Activated T-helper 17 cell treated with anti-CD3 and anti-CD28 coated beads, Interleukin-2, amount 50 U/mL, for 72 hours (primary cell): ENCODE data around the gene CYP3A4. TPM values are rescaled to one million over a fixed set of nuclear protein-coding genes. Genes with fewer than 3 reads are reported as not detected.
"Not testable (repeated sequence)": the region's sequence is repeated elsewhere in the genome, so short reads cannot be mapped to it uniquely, and the experiment has no call there.

ENCODE experiments used
- ATAC-seq: fragments of 150-1000 bp; cut with Tn5 transposase; replicated peaks from 2 replicates; pipeline ENCODE4 v1.10.0; 2021; ENCODE audit warnings: mild to moderate bottlenecking, moderate library complexity
- H3K27ac Mint-ChIP-seq: one replicate; pipeline ENCODE4 v1.8.0; 2022; ENCODE audit warnings: mixed read lengths
- H3K27me3 Mint-ChIP-seq: one replicate; pipeline ENCODE4 v1.8.0; 2022; ENCODE audit warnings: mixed read lengths
- H3K36me3 Mint-ChIP-seq: one replicate; pipeline ENCODE4 v1.8.0; 2022; ENCODE audit warnings: low read depth, mild to moderate bottlenecking, mixed read lengths
- H3K4me1 Mint-ChIP-seq: one replicate; pipeline ENCODE4 v1.8.0; 2022; ENCODE audit warnings: mixed read lengths
- H3K4me3 Mint-ChIP-seq: one replicate; pipeline ENCODE4 v1.8.0; 2022; ENCODE audit warnings: mild to moderate bottlenecking, mixed read lengths
- H3K9me3 Mint-ChIP-seq: one replicate; pipeline ENCODE4 v1.8.0; 2022; ENCODE audit warnings: mixed read lengths
- total RNA-seq, 2 donors: library from RNA; stranded (reverse); gene quantifications; one replicate each; pipeline ENCODE4 v1.2.3, GENCODE V29; 2022

Gene CYP3A4
- total RNA-seq, 2 donors from 2014 or later = not detected

- H3K4me3 Mint-ChIP-seq = no peak overlapping the region
- no peaks in the 10 kb centered on the region for H3K27me3 Mint-ChIP-seq
- H3K27ac Mint-ChIP-seq = no peak overlapping the region
- peak; percentile 75 for ATAC-seq
- H3K4me1 Mint-ChIP-seq = no peaks in the 10 kb centered on the region
- H3K36me3 Mint-ChIP-seq = peaks cover 4% of the 10 kb centered on the region
- H3K9me3 Mint-ChIP-seq = no peaks in the 10 kb centered on the region
Measured at GRCh38 chr7:99731638-99732374, 52.2 kb downstream of the CYP3A4 start.

- Mint-ChIP-seq H3K4me1 (no peaks in the 10 kb centered on the region), H3K36me3 (no peaks in the 10 kb centered on the region), H3K9me3 (no peaks in the 10 kb centered on the region), H3K27me3 (no peaks in the 10 kb centered on the region), H3K27ac (no peak overlapping the region), H3K4me3 (no peak overlapping the region)
- no peak for ATAC-seq
Measured at GRCh38 chr7:99730992-99731391, 53.0 kb downstream of the CYP3A4 start.

- no peaks in the 10 kb centered on the region for H3K9me3 Mint-ChIP-seq
- H3K27me3 Mint-ChIP-seq = no peaks in the 10 kb centered on the region
- H3K4me3 Mint-ChIP-seq = no peak overlapping the region
- no peaks in the 10 kb centered on the region for H3K4me1 Mint-ChIP-seq
- no peak overlapping the region for H3K27ac Mint-ChIP-seq
- no peaks in the 10 kb centered on the region for H3K36me3 Mint-ChIP-seq
- no peak for ATAC-seq
Measured at GRCh38 chr7:99730238-99730810, 53.7 kb downstream of the CYP3A4 start.

- Mint-ChIP-seq H3K4me3 (no peak overlapping the region), H3K4me1 (no peaks in the 10 kb centered on the region), H3K27ac (no peak overlapping the region), H3K36me3 (no peaks in the 10 kb centered on the region), H3K9me3 (no peaks in the 10 kb centered on the region), H3K27me3 (no peaks in the 10 kb centered on the region)
- no peak for ATAC-seq
Measured at GRCh38 chr7:99729486-99730237, 54.3 kb downstream of the CYP3A4 start.

- H3K4me3 Mint-ChIP-seq = no peak overlapping the region
- H3K4me1 Mint-ChIP-seq = no peaks in the 10 kb centered on the region
- no peaks in the 10 kb centered on the region for H3K9me3 Mint-ChIP-seq
- no peaks in the 10 kb centered on the region for H3K36me3 Mint-ChIP-seq
- H3K27me3 Mint-ChIP-seq = no peaks in the 10 kb centered on the region
- ATAC-seq = no peak
- H3K27ac Mint-ChIP-seq = no peak overlapping the region
Measured at GRCh38 chr7:99728615-99729014, 55.4 kb downstream of the CYP3A4 start.

- H3K9me3 Mint-ChIP-seq, H3K4me3 Mint-ChIP-seq, H3K27me3 Mint-ChIP-seq, H3K36me3 Mint-ChIP-seq, H3K27ac Mint-ChIP-seq, H3K4me1 Mint-ChIP-seq, ATAC-seq: not testable (repeated sequence)
Measured at GRCh38 chr7:99723201-99723600, 60.8 kb downstream of the CYP3A4 start.

GRCh38 chr7:99720800-99721595, 63.0 kb downstream of the CYP3A4 start:
- ATAC-seq = peak; percentile 45
- no peaks in the 10 kb centered on the region for H3K27me3 Mint-ChIP-seq
- H3K27ac Mint-ChIP-seq = no peak overlapping the region

GRCh38 chr7:99719996-99720769, 63.8 kb downstream of the CYP3A4 start:
- H3K9me3 Mint-ChIP-seq = no peaks in the 10 kb centered on the region
- no peaks in the 10 kb centered on the region for H3K4me1 Mint-ChIP-seq
- peak; percentile 76 for ATAC-seq
- no peak overlapping the region for H3K27ac Mint-ChIP-seq
- H3K27me3 Mint-ChIP-seq = no peaks in the 10 kb centered on the region
- no peaks in the 10 kb centered on the region for H3K36me3 Mint-ChIP-seq
- no peak overlapping the region for H3K4me3 Mint-ChIP-seq

More at GRCh38 chr7:99720800-99721595, 63.0 kb downstream of the CYP3A4 start:
- Mint-ChIP-seq H3K4me3 (no peak overlapping the region), H3K36me3 (no peaks in the 10 kb centered on the region), H3K4me1 (no peaks in the 10 kb centered on the region), H3K9me3 (no peaks in the 10 kb centered on the region)

DNA sequence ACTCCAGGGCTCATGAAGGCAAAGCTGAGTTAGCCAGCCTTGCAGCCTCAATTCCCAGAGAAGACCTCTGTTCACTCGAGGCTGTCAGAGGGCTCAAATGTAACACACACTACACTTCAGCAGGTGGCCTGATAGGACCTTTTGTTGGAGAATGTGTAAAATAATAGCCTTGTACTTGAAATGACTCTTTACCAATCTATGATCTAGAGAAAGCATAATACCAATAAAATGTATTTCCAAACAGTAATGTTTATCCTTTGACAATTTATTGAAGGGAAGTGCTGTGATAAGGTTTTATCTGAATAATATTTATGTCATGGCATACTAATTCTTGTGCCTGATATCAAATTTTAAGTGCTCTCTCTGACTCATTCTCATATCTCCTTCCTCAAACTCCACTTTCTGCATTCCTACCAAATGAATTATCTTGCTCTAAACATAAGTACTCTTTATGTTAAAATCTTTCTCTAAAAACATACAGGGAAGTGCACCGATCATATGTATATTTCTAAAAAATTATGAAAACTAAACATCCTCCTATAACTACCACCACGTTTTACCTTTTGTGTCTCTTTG, 69.9 kb downstream of the CYP3A4 start:
- Mint-ChIP-seq H3K27ac (no peak overlapping the region), H3K27me3 (no peaks in the 10 kb centered on the region), H3K4me3 (no peak overlapping the region), H3K36me3 (peaks cover 22% of the 10 kb centered on the region), H3K4me1 (no peaks in the 10 kb centered on the region), H3K9me3 (no peaks in the 10 kb centered on the region)
- ATAC-seq = no peak

DNA sequence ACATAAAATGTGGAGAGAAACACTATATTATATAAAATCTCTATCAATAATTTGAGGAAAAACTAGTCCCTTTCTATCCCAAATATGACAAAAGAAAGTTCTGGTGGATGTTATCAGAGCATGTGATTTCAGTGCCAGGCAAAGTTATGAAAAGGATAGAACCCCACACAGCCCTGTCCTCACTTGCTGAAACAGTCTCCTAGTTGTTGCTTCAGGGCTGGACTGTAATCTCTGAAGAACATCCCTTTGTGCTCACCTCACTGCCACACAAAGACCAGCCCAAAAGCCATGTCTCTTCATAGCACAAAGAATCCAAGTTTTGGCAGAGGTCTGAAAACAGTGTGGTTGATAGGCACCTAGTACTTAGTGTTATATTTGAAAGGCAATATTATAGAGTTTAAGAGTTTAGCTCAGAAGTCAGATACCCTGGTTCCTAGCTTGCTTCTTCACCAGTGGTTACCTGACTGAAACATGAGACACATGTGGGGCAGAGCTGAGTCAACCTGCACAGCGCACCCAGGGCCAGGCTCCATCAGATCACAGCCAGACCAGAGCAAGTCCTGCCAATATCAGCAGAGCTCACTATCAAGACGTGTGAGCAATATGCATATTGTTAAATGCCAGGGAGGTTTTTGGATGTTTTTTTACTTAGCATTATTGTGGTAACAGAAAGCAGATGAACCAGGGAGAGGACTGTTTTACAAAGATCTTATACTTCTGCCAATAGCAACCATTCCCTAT, 74.0 kb downstream of the CYP3A4 start:
- Mint-ChIP-seq H3K27me3 (no peaks in the 10 kb centered on the region), H3K36me3 (peaks cover 29% of the 10 kb centered on the region), H3K4me1 (no peaks in the 10 kb centered on the region), H3K9me3 (no peaks in the 10 kb centered on the region), H3K27ac (no peak overlapping the region), H3K4me3 (no peak overlapping the region)
- peak; percentile 62 for ATAC-seq

DNA sequence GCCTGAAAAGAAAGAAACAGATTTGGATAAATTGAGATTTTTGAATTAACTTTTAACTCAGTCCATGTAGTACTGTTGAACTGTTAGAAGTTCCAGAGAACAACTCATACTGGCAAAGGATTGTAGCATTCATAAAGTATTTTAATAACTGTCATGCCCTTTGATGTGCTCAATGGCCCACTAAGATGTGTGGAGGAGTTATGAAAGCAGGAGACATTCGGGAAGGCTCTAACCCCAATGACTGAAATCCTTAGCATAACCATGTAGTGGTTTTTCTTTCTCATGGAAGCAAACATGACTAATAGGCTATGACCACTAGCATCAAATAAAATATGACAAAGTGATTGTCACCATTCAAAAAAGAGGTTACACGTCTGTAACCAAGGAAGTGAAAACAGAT, 74.7 kb downstream of the CYP3A4 start:
- no peaks in the 10 kb centered on the region for H3K27me3 Mint-ChIP-seq
- peaks cover 21% of the 10 kb centered on the region for H3K36me3 Mint-ChIP-seq
- H3K27ac Mint-ChIP-seq = no peak overlapping the region
- H3K9me3 Mint-ChIP-seq = no peaks in the 10 kb centered on the region
- ATAC-seq = peak; percentile 71
- H3K4me3 Mint-ChIP-seq = no peak overlapping the region
- H3K4me1 Mint-ChIP-seq = no peaks in the 10 kb centered on the region

DNA sequence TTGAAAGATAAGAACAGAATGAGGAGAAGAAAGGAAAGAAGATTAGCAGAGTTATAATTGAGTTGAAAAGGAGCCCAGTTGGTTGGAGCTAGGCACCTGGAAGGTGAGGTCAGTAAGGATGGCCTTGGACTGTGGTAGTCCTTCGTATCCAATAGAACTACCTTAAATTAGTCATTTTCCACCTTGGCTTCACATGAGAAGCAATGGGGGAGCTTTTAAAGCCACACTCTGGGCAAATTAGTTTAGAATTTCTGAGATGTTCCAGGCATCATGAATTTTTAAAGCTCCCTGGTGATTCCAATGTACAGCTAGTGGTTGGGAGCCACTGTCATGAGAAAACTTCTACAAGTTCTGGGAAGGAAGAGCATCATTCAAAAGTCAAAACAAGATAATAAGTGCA, 76.9 kb downstream of the CYP3A4 start:
- ATAC-seq = no peak
- no peak overlapping the region for H3K27ac Mint-ChIP-seq
- no peaks in the 10 kb centered on the region for H3K4me1 Mint-ChIP-seq
- no peak overlapping the region for H3K4me3 Mint-ChIP-seq
- H3K27me3 Mint-ChIP-seq = no peaks in the 10 kb centered on the region
- no peaks in the 10 kb centered on the region for H3K9me3 Mint-ChIP-seq
- H3K36me3 Mint-ChIP-seq = peaks cover 18% of the 10 kb centered on the region
